CD4-positive, alpha-beta T cell treated with Interleukin-1 beta for 1 hour (primary cell): Measurements from ENCODE around the gene TRIM50.
"Not testable (repeated sequence)": the region's sequence is repeated elsewhere in the genome, so short reads cannot be mapped to it uniquely, and the experiment has no call there.

Source experiments
- DNase-seq, 2 donors: peaks; one replicate each; pipeline ENCODE4 v3.0.0-alpha.2; 2020 to 2022

The TRIM50 gene

GRCh38 chr7:73327922-73328321, at the start of gene TRIM50, which contains the start of gene FKBP6:
TSS of gene TRIM50 (minus strand) at chr7:73328082. CDS start at chr7:73324787, 3,295 bp downstream.
TSS of gene FKBP6 (plus strand) at chr7:73328161. CDS start at chr7:73328429, 268 bp downstream.
- not testable (repeated sequence) for DNase-seq

- no peak for DNase-seq
These were observed 49.0 kb upstream of the TRIM50 start for GRCh38 chr7:73376671-73377412.

- DNase-seq = not testable (repeated sequence)
These were observed 48.4 kb upstream of the TRIM50 start for GRCh38 chr7:73376262-73376661.

GRCh38 chr7:73373741-73374140, 45.9 kb upstream of the TRIM50 start:
- no peak for DNase-seq

GRCh38 chr7:73369622-73370021, 41.7 kb upstream of the TRIM50 start:
- DNase-seq = no peak

- DNase-seq = no peak
These were observed 41.1 kb upstream of the TRIM50 start for GRCh38 chr7:73369009-73369408.

GRCh38 chr7:73366990-73367389, 39.1 kb upstream of the TRIM50 start:
- no peak for DNase-seq

GRCh38 chr7:73366127-73366526, 38.2 kb upstream of the TRIM50 start:
- no peak for DNase-seq

GRCh38 chr7:73364006-73364728, 36.3 kb upstream of the TRIM50 start:
- no peak for DNase-seq

GRCh38 chr7:73363225-73364005, 35.5 kb upstream of the TRIM50 start:
- no peak for DNase-seq

- DNase-seq = not testable (repeated sequence)
These were observed 32.7 kb upstream of the TRIM50 start for GRCh38 chr7:73360590-73360989.

GRCh38 chr7:73359746-73360375, 32.0 kb upstream of the TRIM50 start:
- DNase-seq = no peak

- DNase-seq = no peak
These were observed 31.4 kb upstream of the TRIM50 start for GRCh38 chr7:73359306-73359705.

GRCh38 chr7:73358590-73359275, 30.9 kb upstream of the TRIM50 start:
- no peak for DNase-seq

GRCh38 chr7:73356159-73356558, 28.3 kb upstream of the TRIM50 start:
- DNase-seq = no peak

- DNase-seq = no peak
These were observed 26.9 kb upstream of the TRIM50 start for GRCh38 chr7:73354821-73355220.

- no peak for DNase-seq
These were observed 26.3 kb upstream of the TRIM50 start for GRCh38 chr7:73354196-73354595.

- no peak for DNase-seq
These were observed 25.4 kb upstream of the TRIM50 start for GRCh38 chr7:73353243-73353642.

GRCh38 chr7:73352784-73353183, 24.9 kb upstream of the TRIM50 start:
- DNase-seq = no peak

- no peak for DNase-seq
These were observed 23.7 kb upstream of the TRIM50 start for GRCh38 chr7:73351447-73352167.

GRCh38 chr7:73350306-73351068, 22.6 kb upstream of the TRIM50 start:
- DNase-seq = no peak
